ENCODE data around the gene ATG4D.

- TF ChIP-seq REST (IDR thresholded peaks at IDR 0.05; ENCODE audit: low read depth), result no peak
- no peak for TF ChIP-seq RAD21 (IDR thresholded peaks at IDR 0.05; ENCODE audit: low read depth)
Observed at GRCh38 chr19:10544753-10545251, 1.1 kb downstream of the ATG4D start.

All from Ishikawa (cell line).